D721Med (cell line): ENCODE results near the gene UMOD.
A peak's percentile ranks its signal among the peaks of the same experiment; 100 is the strongest.

Experiments
- DNase-seq: peaks from one replicate; pipeline ENCODE4 v3.0.0; 2011; ENCODE audit warnings: low spot score; ENCODE audit not compliant: insufficient read length
- FAIRE-seq: peaks from 2 replicates; lab custom pipeline; 2011; peaks lifted over from hg19 to GRCh38; lab: Jason Lieb, UNC
- TF ChIP-seq, protein P1 (sequence below): IDR thresholded peaks from 2 replicates; pipeline ENCODE4 v1.5.1; 2012; ENCODE audit warnings: mild to moderate bottlenecking, control low read depth; ENCODE audit not compliant: insufficient read depth; ENCODE audit errors: missing control alignments

Gene UMOD

DNA sequence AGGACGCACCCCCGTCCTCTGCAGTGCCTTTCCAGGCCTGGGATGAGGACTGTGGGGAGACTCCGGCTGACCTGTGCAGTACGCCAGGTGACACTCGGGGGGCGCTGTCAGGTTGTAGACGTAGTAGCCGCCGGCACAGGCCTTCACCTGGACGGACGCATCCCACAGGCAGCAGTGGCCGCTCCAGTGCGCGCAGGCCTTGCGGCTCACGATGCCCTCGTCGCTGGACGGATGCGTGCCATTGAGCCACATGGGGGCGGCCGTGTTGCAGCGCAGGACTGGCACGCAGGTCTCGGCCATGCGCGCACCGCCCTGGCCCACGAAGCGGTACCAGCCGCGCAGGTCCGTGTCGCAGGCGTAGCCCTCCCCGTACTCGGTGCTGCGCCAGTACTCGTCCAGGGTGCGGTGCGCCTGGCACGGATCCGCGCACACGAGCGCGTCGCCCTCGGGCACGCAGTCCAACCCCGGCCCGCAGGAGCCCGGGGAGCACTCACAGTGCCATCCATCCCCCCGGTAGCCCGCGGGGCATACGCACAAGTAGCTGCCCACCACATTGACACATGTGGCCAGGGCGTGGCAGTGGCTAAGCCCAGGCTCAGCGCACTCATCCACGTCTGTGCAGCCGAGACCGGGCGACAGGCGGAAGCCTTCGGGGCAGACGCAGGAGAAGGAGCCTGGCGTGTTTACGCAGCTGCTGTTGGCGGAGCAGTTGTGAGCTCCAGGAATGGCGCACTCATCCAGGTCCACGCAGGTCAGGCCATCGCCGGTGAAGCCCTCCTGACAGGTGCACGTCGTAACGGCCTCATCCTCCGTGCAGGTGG is 3.9 kb downstream of the UMOD start:
- DNase-seq: no peak
- no peak for FAIRE-seq
- TF ChIP-seq, protein P1, sequence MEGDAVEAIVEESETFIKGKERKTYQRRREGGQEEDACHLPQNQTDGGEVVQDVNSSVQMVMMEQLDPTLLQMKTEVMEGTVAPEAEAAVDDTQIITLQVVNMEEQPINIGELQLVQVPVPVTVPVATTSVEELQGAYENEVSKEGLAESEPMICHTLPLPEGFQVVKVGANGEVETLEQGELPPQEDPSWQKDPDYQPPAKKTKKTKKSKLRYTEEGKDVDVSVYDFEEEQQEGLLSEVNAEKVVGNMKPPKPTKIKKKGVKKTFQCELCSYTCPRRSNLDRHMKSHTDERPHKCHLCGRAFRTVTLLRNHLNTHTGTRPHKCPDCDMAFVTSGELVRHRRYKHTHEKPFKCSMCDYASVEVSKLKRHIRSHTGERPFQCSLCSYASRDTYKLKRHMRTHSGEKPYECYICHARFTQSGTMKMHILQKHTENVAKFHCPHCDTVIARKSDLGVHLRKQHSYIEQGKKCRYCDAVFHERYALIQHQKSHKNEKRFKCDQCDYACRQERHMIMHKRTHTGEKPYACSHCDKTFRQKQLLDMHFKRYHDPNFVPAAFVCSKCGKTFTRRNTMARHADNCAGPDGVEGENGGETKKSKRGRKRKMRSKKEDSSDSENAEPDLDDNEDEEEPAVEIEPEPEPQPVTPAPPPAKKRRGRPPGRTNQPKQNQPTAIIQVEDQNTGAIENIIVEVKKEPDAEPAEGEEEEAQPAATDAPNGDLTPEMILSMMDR: peak; percentile 10

DNA sequence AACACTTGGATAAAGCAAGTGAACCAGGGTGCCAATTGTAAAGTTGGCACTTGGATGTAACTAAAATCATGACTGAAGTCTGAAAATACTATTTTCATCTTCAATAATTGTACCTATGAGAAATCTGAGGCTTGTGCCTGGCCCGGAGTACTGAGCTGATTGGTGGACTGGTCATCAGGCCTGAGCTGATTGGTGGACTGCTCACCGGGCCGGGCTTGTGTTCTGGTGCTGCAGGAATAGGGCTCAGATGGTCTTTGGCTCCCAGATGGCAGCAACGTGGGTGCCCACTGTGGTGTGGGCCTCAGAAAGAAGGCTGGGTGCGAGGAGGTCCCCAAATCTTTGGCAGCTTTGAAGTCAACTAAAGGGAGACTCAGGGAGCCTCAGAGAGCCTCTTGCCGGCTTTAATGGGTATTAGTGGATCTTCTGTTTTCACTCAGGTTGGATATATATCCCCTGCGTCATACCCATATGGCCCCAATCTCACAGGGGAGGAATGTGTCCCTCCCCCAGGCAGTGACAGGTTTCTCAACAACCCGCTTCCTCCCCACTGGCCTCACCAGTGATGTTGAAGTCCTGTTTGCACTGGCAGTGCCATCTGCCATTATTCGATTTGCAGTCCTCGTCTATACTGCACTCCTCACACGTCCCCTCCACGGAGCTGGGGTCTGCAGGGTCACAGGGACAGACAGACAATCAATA is 4.7 kb downstream of the UMOD start:
- TF ChIP-seq, protein P1: no peak
- FAIRE-seq (no peak), DNase-seq (no peak)

DNA sequence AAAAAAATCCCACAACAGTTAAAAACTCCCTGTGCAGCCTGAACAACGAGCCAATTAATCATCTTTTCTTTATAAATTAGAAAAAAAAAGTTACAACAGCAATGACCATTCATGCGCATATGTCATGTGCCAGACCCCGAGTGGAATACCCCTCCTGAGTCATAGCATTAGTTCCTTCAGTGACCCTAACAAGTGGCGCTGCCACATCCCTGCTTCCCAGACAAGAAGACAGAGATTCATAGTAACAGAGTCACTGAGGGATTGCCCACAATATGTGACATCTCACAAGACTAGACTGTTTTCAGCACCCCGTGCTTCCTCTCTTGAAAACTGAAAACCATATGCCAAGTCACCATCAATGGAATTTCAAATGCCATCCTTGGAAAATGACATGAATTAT is 7.9 kb downstream of the UMOD start:
- DNase-seq (no peak), FAIRE-seq (no peak)
- TF ChIP-seq, protein P1: no peak

DNA sequence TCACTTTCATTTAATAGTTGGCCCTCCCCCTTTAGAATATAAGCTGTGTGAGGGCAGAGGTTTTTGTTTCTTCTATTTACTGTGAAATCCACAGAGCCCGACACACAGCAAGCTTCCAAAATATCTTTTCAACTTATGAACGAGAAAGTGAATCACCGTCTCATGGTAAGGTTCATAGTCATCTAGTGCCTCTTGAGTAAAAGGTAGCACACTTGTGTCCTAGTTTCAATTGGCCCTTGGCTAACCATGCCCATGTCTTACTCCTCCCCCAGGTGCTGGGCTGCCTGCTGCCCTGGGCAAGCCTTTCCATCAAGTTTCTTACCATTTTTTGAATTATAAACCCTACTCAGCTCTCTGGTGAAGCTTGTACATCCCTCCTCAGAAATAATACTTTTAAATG is 12.8 kb downstream of the UMOD start:
- no peak for DNase-seq
- FAIRE-seq: no peak
- TF ChIP-seq, protein P1: no peak

DNA sequence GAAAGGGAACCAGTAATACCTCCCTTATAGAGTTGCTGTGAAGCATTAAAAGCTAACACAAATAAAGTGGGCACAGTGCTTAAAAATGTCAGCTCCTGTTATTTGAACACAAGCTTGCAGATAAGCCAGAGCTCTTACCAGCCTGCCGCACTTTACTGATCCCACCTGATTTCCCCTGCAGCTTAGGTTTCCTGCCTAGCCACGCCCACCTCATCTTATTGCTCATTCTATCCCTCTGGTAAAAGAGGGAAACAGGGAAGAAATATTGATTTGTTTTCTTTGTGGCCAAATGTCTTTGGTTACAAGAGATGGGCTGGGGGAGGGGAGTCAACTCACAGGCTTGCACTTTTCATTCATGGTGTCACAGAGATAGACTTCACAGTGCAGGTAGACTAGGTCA is 15.6 kb downstream of the UMOD start:
- no peak for DNase-seq
- TF ChIP-seq, protein P1: no peak
- FAIRE-seq: no peak

DNA sequence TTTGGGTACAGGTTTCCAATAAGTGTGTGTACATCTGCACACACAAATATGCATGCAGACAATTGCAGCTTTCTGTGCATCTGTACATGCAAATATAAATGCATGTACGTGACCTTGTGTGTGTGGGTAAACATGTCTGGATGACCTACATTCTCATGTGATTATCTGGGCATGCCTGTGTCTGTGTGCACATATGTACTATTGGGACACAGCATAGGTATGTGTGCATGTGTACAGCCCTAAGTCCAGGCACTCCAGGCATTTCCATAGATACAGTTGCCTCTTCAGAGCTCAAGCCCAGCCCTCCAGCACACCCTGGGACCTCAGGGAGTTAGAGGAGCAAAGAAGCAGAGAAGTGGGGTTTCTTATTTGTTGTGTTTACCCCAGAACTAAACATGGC is 18.1 kb downstream of the UMOD start:
- no peak for DNase-seq
- no peak for FAIRE-seq
- TF ChIP-seq, protein P1: no peak

DNA sequence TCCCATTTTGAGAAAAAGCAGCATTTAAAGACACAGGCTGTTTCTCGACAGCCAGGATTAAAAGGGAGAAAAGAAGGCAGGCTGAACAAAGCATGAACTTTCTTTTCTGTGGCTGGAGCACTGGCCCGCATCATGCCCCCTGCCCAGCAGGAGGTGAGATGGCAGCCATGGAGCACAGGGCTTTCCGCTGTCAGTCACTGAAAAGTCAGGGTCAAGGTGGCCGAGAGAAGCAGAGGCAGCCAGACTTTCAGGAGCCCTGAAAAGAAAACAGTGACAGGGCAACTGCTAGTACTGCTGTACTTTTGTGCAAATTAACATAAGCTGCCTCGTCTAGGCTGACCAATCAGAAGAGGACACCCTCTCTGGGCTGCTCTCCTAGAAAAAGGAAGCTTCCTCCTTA is 19.4 kb downstream of the UMOD start:
- TF ChIP-seq, protein P1: no peak
- FAIRE-seq: no peak
- DNase-seq: no peak
